Measurements from ENCODE around the gene FAM81A. TPM values are rescaled to one million over a fixed set of nuclear protein-coding genes. Genes with fewer than 3 reads are reported as not detected.

Gene FAM81A
- total RNA-seq, 4 donors from 2014 or later, result 1.3 to 2.3 (median 2.1) TPM

GRCh38 chr15:59565299-59565698 is 127.3 kb downstream of the FAM81A start:
- TF ChIP-seq, protein P1, sequence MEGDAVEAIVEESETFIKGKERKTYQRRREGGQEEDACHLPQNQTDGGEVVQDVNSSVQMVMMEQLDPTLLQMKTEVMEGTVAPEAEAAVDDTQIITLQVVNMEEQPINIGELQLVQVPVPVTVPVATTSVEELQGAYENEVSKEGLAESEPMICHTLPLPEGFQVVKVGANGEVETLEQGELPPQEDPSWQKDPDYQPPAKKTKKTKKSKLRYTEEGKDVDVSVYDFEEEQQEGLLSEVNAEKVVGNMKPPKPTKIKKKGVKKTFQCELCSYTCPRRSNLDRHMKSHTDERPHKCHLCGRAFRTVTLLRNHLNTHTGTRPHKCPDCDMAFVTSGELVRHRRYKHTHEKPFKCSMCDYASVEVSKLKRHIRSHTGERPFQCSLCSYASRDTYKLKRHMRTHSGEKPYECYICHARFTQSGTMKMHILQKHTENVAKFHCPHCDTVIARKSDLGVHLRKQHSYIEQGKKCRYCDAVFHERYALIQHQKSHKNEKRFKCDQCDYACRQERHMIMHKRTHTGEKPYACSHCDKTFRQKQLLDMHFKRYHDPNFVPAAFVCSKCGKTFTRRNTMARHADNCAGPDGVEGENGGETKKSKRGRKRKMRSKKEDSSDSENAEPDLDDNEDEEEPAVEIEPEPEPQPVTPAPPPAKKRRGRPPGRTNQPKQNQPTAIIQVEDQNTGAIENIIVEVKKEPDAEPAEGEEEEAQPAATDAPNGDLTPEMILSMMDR (IDR thresholded peaks at IDR 0.05), result no peak
- TF ChIP-seq POLR2A (IDR thresholded peaks at IDR 0.05), result no peak
- H3K4me3 ChIP-seq (ENCODE audit: low read depth, poor library complexity, severe bottlenecking), result no peak overlapping the region
- 93 to 96% methylated on average over 4 of the region's 4 CpGs for WGBS, 2 donors
- intact Hi-C loops (cut with DNase I; ENCODE audit: low total_unique reads), result no loop called here
- no peak for DNase-seq (ENCODE audit: low spot score in 2 of 2)

- 94 to 97% methylated on average over 1 of the region's 1 CpG for WGBS, 2 donors
- H3K4me3 ChIP-seq (ENCODE audit: low read depth, poor library complexity, severe bottlenecking), result no peak overlapping the region
- intact Hi-C loops (cut with DNase I; ENCODE audit: low total_unique reads), result no loop called here
- TF ChIP-seq POLR2A (IDR thresholded peaks at IDR 0.05), result no peak
- TF ChIP-seq, protein P1 (IDR thresholded peaks at IDR 0.05), result no peak
- no peak for DNase-seq (ENCODE audit: low spot score in 2 of 2)
These were observed 129.3 kb downstream of the FAM81A start for GRCh38 chr15:59567324-59567723.

DNA sequence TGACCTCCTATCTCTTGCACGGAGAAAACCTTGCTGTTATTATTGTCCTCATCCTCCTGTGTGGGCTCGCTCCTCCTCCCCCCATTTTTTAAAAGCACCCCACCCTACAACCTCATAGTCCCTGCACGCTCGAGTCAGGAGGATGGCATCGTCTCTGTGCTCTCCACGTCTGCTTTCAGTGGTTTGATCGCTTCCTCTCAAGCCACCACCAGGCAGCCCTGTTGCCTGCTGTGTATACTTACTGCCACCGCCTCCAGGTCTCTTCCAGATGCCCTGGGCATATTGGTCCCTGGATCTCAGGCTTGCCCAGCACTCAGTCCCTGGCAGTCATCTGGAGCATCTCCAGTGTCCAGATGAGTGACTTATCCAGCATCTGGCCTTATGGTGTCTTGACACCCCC is 131.5 kb downstream of the FAM81A start:
- WGBS, 2 donors, result 84 to 87% methylated on average over 8 of the region's 8 CpGs
- TF ChIP-seq, protein P1 (IDR thresholded peaks at IDR 0.05), result no peak
- TF ChIP-seq POLR2A (IDR thresholded peaks at IDR 0.05), result no peak
- DNase-seq (ENCODE audit: low spot score in 2 of 2), result no peak
- H3K4me3 ChIP-seq (ENCODE audit: low read depth, poor library complexity, severe bottlenecking), result no peak overlapping the region
- intact Hi-C loops (cut with DNase I; ENCODE audit: low total_unique reads), result no loop called here

GRCh38 chr15:59570315-59570714 is 132.3 kb downstream of the FAM81A start:
- no peak for DNase-seq (ENCODE audit: low spot score in 2 of 2)
- TF ChIP-seq POLR2A (IDR thresholded peaks at IDR 0.05), result no peak
- TF ChIP-seq, protein P1 (IDR thresholded peaks at IDR 0.05), result no peak

DNA sequence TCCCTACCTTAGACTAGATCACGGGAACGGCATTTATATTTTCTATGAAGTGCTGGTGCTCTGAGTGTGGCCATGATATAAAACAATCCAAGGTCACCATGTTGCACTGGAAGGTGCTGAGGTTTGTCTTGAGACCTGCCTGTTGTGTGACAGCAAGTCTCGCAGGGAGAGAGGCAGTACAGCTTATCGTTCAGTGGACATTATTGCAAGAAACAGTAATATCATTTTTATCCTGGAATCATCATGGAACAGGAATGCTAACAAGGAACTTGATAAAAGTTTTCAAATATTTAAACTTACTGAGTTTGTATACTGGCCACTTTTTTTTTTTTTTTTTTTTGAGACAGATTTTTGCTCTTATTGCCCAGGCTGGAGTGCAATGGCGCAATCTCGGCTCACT is 133.6 kb downstream of the FAM81A start:
- TF ChIP-seq, protein P1 (IDR thresholded peaks at IDR 0.05), result no peak
- no peak for TF ChIP-seq POLR2A (IDR thresholded peaks at IDR 0.05)
- no peak for DNase-seq (ENCODE audit: low spot score in 2 of 2)
- intact Hi-C loops (cut with DNase I; ENCODE audit: low total_unique reads), result no loop called here
- H3K4me3 ChIP-seq (ENCODE audit: low read depth, poor library complexity, severe bottlenecking), result no peak overlapping the region
- 96% methylated on average over 6 of the region's 6 CpGs for WGBS, 2 donors

More at GRCh38 chr15:59570315-59570714, 132.3 kb downstream of the FAM81A start:
- intact Hi-C loops (cut with DNase I; ENCODE audit: low total_unique reads), result no loop called here
- 31 to 43% methylated on average over 3 of the region's 3 CpGs for WGBS, 2 donors
- no peak overlapping the region for H3K4me3 ChIP-seq (ENCODE audit: low read depth, poor library complexity, severe bottlenecking)

Other genes with a start within 250 kb of the FAM81A start
- not detected for gene LDHAL6B, start 231.3 kb upstream of the FAM81A start, total RNA-seq
- gene MYO1E, start 65.3 kb upstream of the FAM81A start, total RNA-seq, result 100 to 1,000 TPM; 134 to 218 (median 183) TPM
- 1 to 10 TPM in 1 of 4 donors, not detected in 3; 1.5 TPM for gene GCNT3, start 173.6 kb downstream of the FAM81A start, total RNA-seq
- gene GTF2A2, start 219.3 kb downstream of the FAM81A start, total RNA-seq, result 10 to 100 TPM; 13.4 to 32.7 (median 17.0) TPM